Measurements from ENCODE around the gene FRAT2.

The FRAT2 gene

GRCh38 chr10:97314671-97315070, 19.9 kb downstream of the FRAT2 start:
- Histone ChIP-seq H3K36me3 (no peaks in the 10 kb centered on the region), H3K4me3 (no peak overlapping the region), H3K9me3 (no peaks in the 10 kb centered on the region), H3K27ac (no peak overlapping the region), H3K27me3 (no peaks in the 10 kb centered on the region), H3K4me1 (peaks cover 0 to 7% (median 3%) of the 10 kb centered on the region in 4 donors)
- DNase-seq: no peak
- no peak for TF ChIP-seq CTCF (IDR thresholded peaks at IDR 0.05)
- intact Hi-C loops (cut with DNase I; ENCODE audit: low total_unique reads): no loop called here

GRCh38 chr10:97312897-97313296, 21.6 kb downstream of the FRAT2 start:
- no peak for DNase-seq
- no peaks in the 10 kb centered on the region for H3K9me3 ChIP-seq
- H3K27me3 ChIP-seq: no peaks in the 10 kb centered on the region
- no peak overlapping the region for H3K27ac ChIP-seq
- H3K36me3 ChIP-seq: no peaks in the 10 kb centered on the region
- no peak overlapping the region for H3K4me3 ChIP-seq
- peaks cover 0 to 10% (median 6%) of the 10 kb centered on the region in 4 donors for H3K4me1 ChIP-seq
- intact Hi-C loops (cut with DNase I; ENCODE audit: low total_unique reads): no loop called here
- no peak for TF ChIP-seq CTCF (IDR thresholded peaks at IDR 0.05)

- intact Hi-C loops (cut with DNase I; ENCODE audit: low total_unique reads): no loop called here
- H3K9me3 ChIP-seq: no peaks in the 10 kb centered on the region
- no peaks in the 10 kb centered on the region for H3K36me3 ChIP-seq
- no peak overlapping the region for H3K27ac ChIP-seq
- no peaks in the 10 kb centered on the region for H3K27me3 ChIP-seq
- H3K4me3 ChIP-seq: no peak overlapping the region
- peaks cover 0 to 16% (median 10%) of the 10 kb centered on the region in 4 donors for H3K4me1 ChIP-seq
- no peak for DNase-seq
- TF ChIP-seq CTCF (IDR thresholded peaks at IDR 0.05): no peak
Observed at GRCh38 chr10:97311111-97311626, 23.4 kb downstream of the FRAT2 start.

GRCh38 chr10:97307866-97308780, 26.4 kb downstream of the FRAT2 start:
- no peaks in the 10 kb centered on the region for H3K9me3 ChIP-seq
- H3K36me3 ChIP-seq: no peaks in the 10 kb centered on the region
- peaks cover 0 to 16% (median 10%) of the 10 kb centered on the region in 4 donors for H3K4me1 ChIP-seq
- intact Hi-C loops (cut with DNase I; ENCODE audit: low total_unique reads): no loop called here
- H3K27ac ChIP-seq: peak overlapping the region; percentile 46 to 54
- H3K27me3 ChIP-seq: no peaks in the 10 kb centered on the region
- TF ChIP-seq CTCF (IDR thresholded peaks at IDR 0.05): no peak
- H3K4me3 ChIP-seq: no peak overlapping the region
- DNase-seq: no peak

- H3K4me1 ChIP-seq: peaks cover 0 to 16% (median 10%) of the 10 kb centered on the region in 4 donors
- H3K4me3 ChIP-seq: no peak overlapping the region
- H3K9me3 ChIP-seq: no peaks in the 10 kb centered on the region
- intact Hi-C loops (cut with DNase I; ENCODE audit: low total_unique reads): no loop called here
- H3K27ac ChIP-seq: peak overlapping the region; percentile 46 to 54
- H3K36me3 ChIP-seq: no peaks in the 10 kb centered on the region
- H3K27me3 ChIP-seq: no peaks in the 10 kb centered on the region
- TF ChIP-seq CTCF (IDR thresholded peaks at IDR 0.05): no peak
- no peak for DNase-seq
Observed at GRCh38 chr10:97307441-97307840, 27.1 kb downstream of the FRAT2 start.
